Ishikawa (cell line): ENCODE results near the gene PTPRN2.

Experiments
- EGR1 ChIP-seq: IDR thresholded peaks from 2 replicates; pipeline ENCODE4 v1.6.1; 2012
- EP300 ChIP-seq: IDR thresholded peaks from 2 replicates; pipeline ENCODE4 v1.6.1; 2012; ENCODE audit warnings: borderline replicate concordance

DNA sequence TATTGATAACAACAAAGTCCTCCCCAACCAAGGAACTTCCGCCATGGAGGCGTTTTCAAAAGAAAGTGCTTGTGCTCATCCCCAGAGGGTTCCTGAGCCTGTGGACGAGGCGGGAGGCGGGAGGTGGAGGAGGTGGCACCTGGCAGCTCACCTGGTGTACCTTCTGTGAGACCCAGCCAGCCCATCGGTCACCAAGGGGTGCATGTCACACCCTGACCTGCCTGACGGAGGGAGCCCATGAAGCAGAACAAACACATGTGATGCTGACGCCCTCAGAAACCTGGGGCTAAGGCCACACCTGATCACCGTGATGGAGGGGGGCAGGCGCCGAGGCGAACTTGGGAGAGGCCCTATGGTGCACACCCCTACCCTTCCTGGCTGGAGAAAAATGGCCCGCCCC lies 792.0 kb downstream of the PTPRN2 start:
- TF ChIP-seq EP300: no peak
- no peak for TF ChIP-seq EGR1
